T47D (cell line): ENCODE data around the gene RPS19.
"Not testable (repeated sequence)": the region's sequence is repeated elsewhere in the genome, so short reads cannot be mapped to it uniquely, and the experiment has no call there.

ENCODE experiments used
- DNase-seq, 2 experiments: peaks; one replicate each; pipeline versions ENCODE4 v3.0.0 to v3.0.0-alpha.2; 2011 to 2012; ENCODE audit warnings: low read depth in 1 of 2, low spot score in 1 of 2
- JUND ChIP-seq: IDR thresholded peaks from 2 replicates; pipeline ENCODE4 v1.6.1; 2012; ENCODE audit warnings: low read depth
- in situ Hi-C: cut with HindIII; loops from 2 replicates; pipeline ENCODE4 v1.10.0; 2016; ENCODE audit warnings: low sequenced_read_pairs, low pct_unique_long_range_greater_than_20kb

The RPS19 gene

GRCh38 chr19:41862445-41862986 is 2.5 kb downstream of the RPS19 start:
- in situ Hi-C loops, result no loop called here
- TF ChIP-seq JUND, result no peak
- DNase-seq, result no peak

DNA sequence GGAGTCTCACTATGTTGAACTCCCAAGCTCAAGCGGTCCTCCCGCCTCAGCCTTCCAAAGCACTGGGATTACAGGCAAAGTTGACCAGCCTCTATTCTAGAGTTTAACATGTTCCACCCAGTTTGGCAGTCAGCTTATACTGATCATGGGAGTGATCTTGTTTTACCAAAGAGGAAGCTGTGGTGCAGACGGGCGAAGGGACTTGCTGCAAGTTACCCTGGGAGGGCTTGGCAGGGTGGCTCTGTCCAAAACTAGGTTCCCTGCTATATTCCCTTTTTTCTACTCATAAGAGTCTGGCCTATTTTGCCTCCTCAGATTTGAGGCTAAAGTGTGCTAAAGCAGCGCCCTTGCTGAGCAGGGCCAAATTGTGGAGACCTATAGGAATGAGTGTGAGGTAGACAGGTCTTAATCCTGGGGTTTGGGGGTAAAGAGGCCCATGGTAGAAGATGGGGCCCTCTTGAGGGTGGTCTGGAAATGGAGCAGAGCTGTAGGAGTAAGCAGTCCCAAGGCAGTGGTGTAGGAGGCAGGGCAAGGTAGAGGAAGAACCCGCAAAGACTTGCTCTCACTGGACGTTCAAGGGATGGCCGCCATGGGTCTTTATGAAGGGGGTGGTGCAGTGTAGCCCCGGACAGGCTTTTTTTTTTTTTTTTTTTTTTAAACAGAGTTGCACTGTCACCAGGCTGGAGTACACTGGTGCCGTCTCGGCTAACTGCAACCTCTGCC is 3.3 kb downstream of the RPS19 start:
- no peak for DNase-seq
- no peak for TF ChIP-seq JUND
- in situ Hi-C loops, result no loop called here

DNA sequence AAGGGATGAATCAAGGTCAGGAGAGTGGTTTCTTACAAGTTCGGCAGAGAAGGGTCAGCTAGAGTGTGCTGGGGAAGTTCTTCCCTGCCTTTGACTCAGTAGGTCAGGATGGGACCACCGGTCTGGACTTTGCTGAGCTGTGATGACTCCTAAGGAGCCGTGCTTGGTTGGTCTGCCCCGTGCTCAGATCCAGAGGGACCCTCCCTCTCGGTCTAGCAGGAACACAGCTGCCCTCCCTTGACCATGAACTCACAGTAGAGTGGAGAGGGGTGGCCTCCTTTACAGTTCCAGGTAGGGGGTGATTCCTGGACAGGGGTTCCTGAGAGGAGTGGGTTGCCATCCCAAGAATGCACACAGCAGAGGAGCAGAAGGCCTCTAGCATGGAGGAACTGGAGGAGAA is 4.3 kb downstream of the RPS19 start:
- DNase-seq, result no peak
- in situ Hi-C loops, result no loop called here

GRCh38 chr19:41866284-41866683 is 6.2 kb downstream of the RPS19 start:
- DNase-seq, result no peak
- in situ Hi-C loops, result no loop called here
- no peak for TF ChIP-seq JUND

More for the DNA sequence above, 4.3 kb downstream of the RPS19 start:
- TF ChIP-seq JUND, result no peak

DNA sequence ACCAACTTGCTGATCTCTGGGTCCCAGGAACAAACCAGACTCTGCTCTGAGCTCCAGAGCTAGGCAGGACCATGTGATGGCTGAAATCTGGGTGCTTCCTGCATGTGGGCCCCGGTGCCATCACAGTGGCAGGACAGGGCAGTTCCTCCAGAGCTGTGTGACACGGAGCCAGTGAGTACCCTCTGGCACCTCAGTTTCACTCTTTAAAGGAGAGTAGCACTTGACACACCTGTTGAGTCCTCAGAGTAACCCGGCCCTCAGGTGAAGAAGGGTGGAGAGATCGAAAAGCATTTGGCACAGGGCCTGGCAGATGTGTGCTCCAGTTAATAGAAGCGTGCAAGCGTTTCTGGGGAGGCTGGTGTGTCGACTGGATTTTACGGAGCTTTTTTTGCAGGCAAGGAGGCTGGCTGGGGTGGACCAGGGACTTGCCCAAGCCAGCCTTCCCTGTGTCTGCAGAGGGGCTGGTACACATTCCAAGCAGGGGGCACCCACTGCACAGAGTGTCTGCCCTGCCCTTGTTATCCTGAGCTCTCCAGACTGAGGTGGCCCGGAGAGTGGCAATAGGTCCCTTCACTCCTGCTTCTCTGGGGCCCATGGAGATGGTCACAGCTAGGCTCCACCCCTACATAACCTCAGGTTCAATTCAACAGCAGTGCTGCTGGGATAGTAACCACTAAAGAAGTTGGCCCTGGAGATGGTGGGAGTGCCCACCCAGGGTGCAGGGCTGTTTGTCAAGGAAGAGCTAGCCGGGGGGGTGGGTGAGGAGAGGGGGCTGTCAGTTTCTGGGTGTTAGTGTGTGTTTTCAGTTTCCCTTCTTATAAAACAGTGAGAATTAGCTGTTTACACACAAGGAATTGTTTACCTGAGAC is 8.3 kb downstream of the RPS19 start:
- DNase-seq, result no peak
- no peak for TF ChIP-seq JUND
- in situ Hi-C loops, result no loop called here

DNA sequence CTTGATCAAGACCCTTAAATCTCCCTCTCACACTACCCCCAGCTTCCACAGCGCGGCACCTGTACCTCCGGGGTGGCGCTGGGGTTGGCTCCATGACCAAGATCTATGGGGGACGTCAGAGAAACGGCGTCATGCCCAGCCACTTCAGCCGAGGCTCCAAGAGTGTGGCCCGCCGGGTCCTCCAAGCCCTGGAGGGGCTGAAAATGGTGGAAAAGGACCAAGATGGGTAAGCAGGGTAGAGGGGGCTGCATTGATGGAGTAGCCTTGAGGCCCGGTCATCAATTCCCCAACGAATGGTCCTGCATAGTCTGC is 8.9 kb downstream of the RPS19 start:
- TF ChIP-seq JUND, result no peak
- in situ Hi-C loops, result no loop called here
- no peak for DNase-seq

- in situ Hi-C loops, result no loop called here
- no peak for TF ChIP-seq JUND
- DNase-seq, result no peak
Observed at GRCh38 chr19:41869374-41869955, 9.4 kb downstream of the RPS19 start.

GRCh38 chr19:41870401-41870873 is 10.4 kb downstream of the RPS19 start:
- TF ChIP-seq JUND, result no peak
- no peak for DNase-seq
- in situ Hi-C loops, result no loop called here

DNA sequence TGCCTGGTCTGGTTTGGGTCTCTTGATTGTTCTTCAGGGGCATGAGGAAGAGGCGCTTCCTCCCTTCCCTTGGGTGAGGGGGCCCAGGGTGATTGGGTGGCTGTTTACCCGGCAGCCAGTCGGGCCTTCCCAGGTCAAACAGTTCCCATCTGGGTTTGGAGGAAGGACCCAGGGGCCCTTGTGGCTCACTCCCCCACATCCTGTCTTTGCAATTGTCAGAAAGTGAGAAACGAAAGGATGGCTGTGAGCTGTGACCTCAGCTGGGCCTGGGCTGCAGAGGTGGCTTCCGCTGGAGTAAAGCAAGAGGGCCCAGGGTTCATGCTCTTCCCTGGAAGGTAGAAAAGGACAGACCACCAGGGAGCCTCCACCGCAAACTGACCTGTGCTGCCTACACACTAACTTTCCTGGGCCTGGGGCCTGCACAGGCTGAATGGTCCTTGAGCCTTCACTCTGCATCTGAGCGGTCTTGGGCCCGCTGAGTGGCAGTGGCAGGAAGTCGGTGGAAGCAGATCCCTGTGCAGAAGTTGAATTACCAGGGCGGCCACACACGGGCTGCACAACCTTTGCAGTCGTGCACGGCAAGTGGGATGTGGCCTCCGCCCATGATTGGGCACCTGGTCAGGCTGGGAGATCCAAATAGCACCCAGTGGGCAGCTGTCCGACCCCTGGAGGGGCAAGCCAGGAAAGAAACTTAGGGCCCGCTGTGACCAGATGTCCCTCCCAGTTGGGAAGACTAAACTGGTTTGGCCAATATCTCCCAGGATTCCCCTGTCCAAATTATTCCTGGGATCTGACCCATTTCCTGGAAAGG is 11.7 kb downstream of the RPS19 start:
- in situ Hi-C loops, result no loop called here
- no peak for DNase-seq
- no peak for TF ChIP-seq JUND

DNA sequence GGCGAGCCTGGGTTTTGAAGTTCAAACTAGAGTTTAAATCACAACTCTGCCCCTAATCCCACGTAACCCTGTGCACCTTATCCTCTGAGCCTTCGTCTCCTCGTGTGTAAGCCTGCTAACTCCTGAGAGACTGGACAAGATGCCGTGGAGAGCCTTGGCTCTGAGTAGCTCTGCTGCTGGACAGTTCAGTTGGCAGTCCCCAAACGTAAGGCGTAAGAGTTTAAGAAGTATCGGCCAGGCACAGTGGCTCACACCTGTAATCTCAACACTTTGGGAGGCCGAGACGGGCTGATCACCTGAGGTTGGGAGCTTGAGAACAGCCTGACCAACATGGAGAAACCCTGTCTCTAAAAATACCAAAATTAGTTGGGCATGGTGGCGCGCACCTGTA is 12.3 kb downstream of the RPS19 start:
- no peak for TF ChIP-seq JUND
- in situ Hi-C loops, result no loop called here
- no peak for DNase-seq

- no peak for TF ChIP-seq JUND
- peak; percentile 61 to 87 for DNase-seq
- in situ Hi-C loops, result no loop called here
Observed at GRCh38 chr19:41872775-41873647, 13.0 kb downstream of the RPS19 start.

DNA sequence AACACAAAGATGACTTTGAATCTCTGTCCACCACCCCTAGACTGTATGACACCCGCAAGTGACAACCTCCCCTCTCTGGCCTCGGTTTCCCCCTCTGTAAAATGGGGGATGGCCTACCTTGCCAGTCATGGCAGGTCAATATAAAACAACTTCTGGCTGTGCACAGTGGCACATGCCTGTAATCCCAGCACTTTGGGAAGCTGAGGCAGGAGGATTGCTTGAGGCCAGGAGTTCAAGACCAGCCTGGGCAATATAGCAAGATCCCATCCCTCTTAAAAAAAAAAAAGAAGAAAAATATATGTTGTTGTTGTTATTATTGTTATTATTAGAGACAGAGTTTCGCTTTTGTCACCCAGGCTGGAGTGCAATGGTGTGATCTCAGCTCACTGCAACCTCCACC is 15.9 kb downstream of the RPS19 start:
- DNase-seq, in situ Hi-C loops: not testable (repeated sequence)
